Transverse colon (tissue), 4 donors: ENCODE data around the gene MEIS2.

Experiments used
- CTCF ChIP-seq, 5 experiments: fragments of 200-600 bp in 3 of 5; fragments of 450-650 bp in 2 of 5; sonication (generic) in 3 of 5; IDR thresholded peaks; 1 replicate in 2 of 5; 2 replicates in 3 of 5; pipeline ENCODE4 v1.5.1; 2016 to 2017; ENCODE audit warnings: antibody characterized with exemption in 5 of 5, inconsistent platforms in 3 of 5, mild to moderate bottlenecking in 2 of 5, moderate library complexity in 1 of 5
- POLR2A ChIP-seq: fragments of 450-650 bp; IDR thresholded peaks from one replicate; pipeline ENCODE4 v1.6.1; 2016; ENCODE audit warnings: antibody characterized with exemption, mild to moderate bottlenecking, moderate library complexity
- POLR2AphosphoS5 ChIP-seq, 3 donors: sonication (generic); formaldehyde crosslinking; IDR thresholded peaks; one replicate each; pipeline ENCODE4 v1.6.1; 2016; ENCODE audit warnings: antibody characterized with exemption in 3 of 3

DNA sequence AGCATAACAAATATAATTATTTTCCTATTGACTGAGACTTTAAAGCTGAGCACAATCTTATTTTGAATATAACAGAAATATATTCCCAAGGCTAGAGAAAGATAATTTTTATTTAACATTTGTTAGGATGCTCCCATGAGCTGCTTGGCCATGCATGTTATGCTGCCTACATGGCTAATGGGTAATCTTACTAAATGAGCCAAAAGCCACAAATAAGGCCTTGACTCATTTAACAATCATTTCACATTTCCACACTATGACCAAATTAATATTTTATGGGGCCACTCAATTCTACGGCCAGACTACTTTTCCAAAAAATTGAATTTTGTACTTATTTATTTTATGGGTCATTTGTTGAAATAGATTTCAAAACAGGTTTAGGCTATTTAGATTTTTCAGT lies 141.7 kb downstream of the MEIS2 start:
- TF ChIP-seq POLR2AphosphoS5 (IDR thresholded peaks at IDR 0.05) (no peak), CTCF (IDR thresholded peaks at IDR 0.05) (no peak), POLR2A (no peak)
